Gastrocnemius medialis (tissue), 4 donors: ENCODE data around the gene PNMA8B. TPM values are rescaled to one million over a fixed set of nuclear protein-coding genes. Genes with fewer than 3 reads are reported as not detected.

ENCODE experiments used
- ATAC-seq, 2 donors: fragments of 150-250 bp; one replicate each; pipeline ENCODE4 v1.9.1; 2016
- DNase-seq, 2 donors: peaks; one replicate each; pipeline ENCODE4 v3.0.0-alpha.2; 2019
- H3K27ac ChIP-seq, 4 donors: fragments of 200-600 bp; sonication (generic); 1 replicate in 1 of 4; 2 replicates in 3 of 4; pipeline ENCODE4 v1.5.1; 2016 to 2018; ENCODE audit warnings: mild to moderate bottlenecking in 2 of 4, moderate library complexity in 1 of 4
- H3K27me3 ChIP-seq, 3 donors: fragments of 200-600 bp; sonication (generic) in 2 of 3; 1 replicate in 1 of 3; 2 replicates in 2 of 3; pipeline versions ENCODE4 v1.5.1 to v1.6.0; 2016 to 2019; ENCODE audit warnings: mild to moderate bottlenecking in 1 of 3, moderate library complexity in 1 of 3
- H3K36me3 ChIP-seq, 2 donors: fragments of 200-600 bp; sonication (generic) in 1 of 2; one replicate each; pipeline ENCODE4 v1.5.1; 2017 to 2018
- H3K4me1 ChIP-seq, 2 donors: fragments of 200-600 bp; sonication (generic) in 1 of 2; one replicate each; pipeline ENCODE4 v1.5.1; 2016 to 2017; ENCODE audit warnings: mild to moderate bottlenecking in 2 of 2
- H3K4me3 ChIP-seq, 4 donors: fragments of 200-600 bp; sonication (generic) in 3 of 4; 1 replicate in 1 of 4; 2 replicates in 3 of 4; pipeline ENCODE4 v1.5.1; 2016 to 2019; ENCODE audit warnings: mild to moderate bottlenecking in 2 of 4
- H3K9me3 ChIP-seq, 3 donors: fragments of 200-600 bp; sonication (generic) in 2 of 3; 1 replicate in 1 of 3; 2 replicates in 2 of 3; pipeline ENCODE4 v1.5.1; 2016 to 2019
- POLR2A ChIP-seq, 2 donors: fragments of 450-650 bp; IDR thresholded peaks; one replicate each; pipeline ENCODE4 v1.6.1; 2017; ENCODE audit warnings: antibody characterized with exemption in 2 of 2, mild to moderate bottlenecking in 2 of 2, moderate library complexity in 2 of 2
- in situ Hi-C, 4 donors: fragments of 200-750 bp; cut with MboI; loops; one replicate each; pipeline versions ENCODE4 v1.15.0 to v1.8.0; 2017; ENCODE audit warnings: low sequenced_read_pairs in 4 of 4
- intact Hi-C: fragments of 100-400 bp; cut with DNase I; formaldehyde crosslinking; loops from one replicate; pipeline ENCODE4 v1.15.1; 2023; ENCODE audit warnings: low total_unique reads
- total RNA-seq, 4 donors: library from RNA; depleted of rRNA; stranded (reverse); fragments of >200 nt; gene quantifications; one replicate each; pipeline versions ENCODE4 v1.1.0 to v1.2.3, GENCODE V29; 2016
- TF ChIP-seq, protein P1 (sequence below), 5 experiments: fragments of 450-650 bp in 3 of 5; fragments of 200-600 bp in 2 of 5; sonication (generic) in 2 of 5; IDR thresholded peaks in 4 of 5; conservative IDR thresholded peaks in 1 of 5; 1 replicate in 4 of 5; 2 replicates in 1 of 5; pipeline ENCODE4 v1.5.1; 2016 to 2019; ENCODE audit warnings: antibody characterized with exemption in 5 of 5, mild to moderate bottlenecking in 3 of 5, moderate library complexity in 3 of 5

PNMA8B gene, protein sequence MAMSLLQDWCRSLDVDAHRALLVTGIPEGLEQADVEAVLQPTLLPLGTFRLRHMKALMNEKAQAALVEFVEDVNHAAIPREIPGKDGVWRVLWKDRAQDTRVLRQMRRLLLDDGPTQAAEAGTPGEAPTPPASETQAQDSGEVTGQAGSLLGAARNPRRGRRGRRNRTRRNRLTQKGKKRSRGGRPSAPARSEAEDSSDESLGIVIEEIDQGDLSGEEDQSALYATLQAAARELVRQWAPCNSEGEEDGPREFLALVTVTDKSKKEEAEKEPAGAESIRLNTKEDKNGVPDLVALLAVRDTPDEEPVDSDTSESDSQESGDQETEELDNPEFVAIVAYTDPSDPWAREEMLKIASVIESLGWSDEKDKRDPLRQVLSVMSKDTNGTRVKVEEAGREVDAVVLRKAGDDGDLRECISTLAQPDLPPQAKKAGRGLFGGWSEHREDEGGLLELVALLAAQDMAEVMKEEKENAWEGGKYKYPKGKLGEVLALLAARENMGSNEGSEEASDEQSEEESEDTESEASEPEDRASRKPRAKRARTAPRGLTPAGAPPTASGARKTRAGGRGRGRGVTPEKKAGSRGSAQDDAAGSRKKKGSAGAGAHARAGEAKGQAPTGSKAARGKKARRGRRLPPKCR
- under 1 TPM; 0.07 to 0.18 (median 0.15) TPM for total RNA-seq

DNA sequence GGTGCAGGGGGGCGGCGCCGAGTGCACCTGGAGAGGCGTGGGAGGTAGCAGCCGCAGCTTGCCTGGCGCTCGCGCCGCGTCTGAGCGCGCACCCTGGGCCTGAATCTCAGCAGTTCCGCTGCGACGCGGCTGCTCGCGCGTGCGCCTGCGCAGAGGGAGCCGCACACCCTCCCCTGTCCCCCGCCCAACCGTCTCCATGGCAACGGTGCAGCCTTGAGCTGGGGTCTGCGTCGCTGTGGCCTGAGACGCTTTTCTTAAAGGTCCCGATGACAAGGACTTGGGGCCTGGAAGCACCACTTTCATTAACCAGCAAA, at the start of gene PNMA8B:
TSS of gene PNMA8B (minus strand) at position 82 of the 314 bp plus-strand sequence. CDS start 402 bp downstream, outside the sequence.
- in situ Hi-C loops, result loop anchor here in 1 of 4 donors (25.0 kb wide), 1 partner anchor 208 kb away; the partner anchor contains the start of gene HIF3A
- DNase-seq (no peak), ATAC-seq (no peak)
- intact Hi-C loops, result no loop called here
- Histone ChIP-seq H3K36me3 (no peaks in the 10 kb centered on the region), H3K4me1 (no peaks in the 10 kb centered on the region), H3K27ac (no peak within 1 kb of the TSS), H3K4me3 (peak within 1 kb of the TSS in 2 of 4 donors; percentile 20 to 24), H3K27me3 (peaks cover 19 to 29% (median 20%) of the 10 kb centered on the region in 3 donors), H3K9me3 (no peaks in the 10 kb centered on the region)
- no peak for TF ChIP-seq POLR2A (IDR thresholded peaks at IDR 0.05)
- TF ChIP-seq, protein P1, sequence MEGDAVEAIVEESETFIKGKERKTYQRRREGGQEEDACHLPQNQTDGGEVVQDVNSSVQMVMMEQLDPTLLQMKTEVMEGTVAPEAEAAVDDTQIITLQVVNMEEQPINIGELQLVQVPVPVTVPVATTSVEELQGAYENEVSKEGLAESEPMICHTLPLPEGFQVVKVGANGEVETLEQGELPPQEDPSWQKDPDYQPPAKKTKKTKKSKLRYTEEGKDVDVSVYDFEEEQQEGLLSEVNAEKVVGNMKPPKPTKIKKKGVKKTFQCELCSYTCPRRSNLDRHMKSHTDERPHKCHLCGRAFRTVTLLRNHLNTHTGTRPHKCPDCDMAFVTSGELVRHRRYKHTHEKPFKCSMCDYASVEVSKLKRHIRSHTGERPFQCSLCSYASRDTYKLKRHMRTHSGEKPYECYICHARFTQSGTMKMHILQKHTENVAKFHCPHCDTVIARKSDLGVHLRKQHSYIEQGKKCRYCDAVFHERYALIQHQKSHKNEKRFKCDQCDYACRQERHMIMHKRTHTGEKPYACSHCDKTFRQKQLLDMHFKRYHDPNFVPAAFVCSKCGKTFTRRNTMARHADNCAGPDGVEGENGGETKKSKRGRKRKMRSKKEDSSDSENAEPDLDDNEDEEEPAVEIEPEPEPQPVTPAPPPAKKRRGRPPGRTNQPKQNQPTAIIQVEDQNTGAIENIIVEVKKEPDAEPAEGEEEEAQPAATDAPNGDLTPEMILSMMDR (IDR thresholded peaks at IDR 0.05 in 4 of 5, conservative IDR thresholded peaks at IDR 0.05 in 1 of 5), result no peak

DNA sequence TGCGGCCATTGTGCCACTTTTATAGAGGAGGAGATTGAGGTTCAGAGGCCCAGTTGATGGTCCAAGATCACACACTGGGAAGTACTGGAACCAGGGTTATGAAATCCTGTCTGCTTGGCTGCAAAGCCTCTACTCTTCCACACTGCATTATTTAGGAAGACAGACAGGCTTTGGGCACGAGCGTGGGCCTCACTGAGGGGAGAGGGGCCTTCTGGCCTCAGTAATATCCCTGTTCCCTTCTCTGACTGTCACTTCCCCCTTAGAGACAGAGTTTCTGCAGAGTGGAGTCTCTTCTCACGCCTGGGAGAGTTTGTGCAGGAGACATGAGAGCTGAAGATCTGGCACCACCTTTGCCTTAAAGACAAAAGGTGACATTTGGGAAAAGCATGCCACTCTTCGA, 49.0 kb upstream of the PNMA8B start:
- H3K9me3 ChIP-seq, result no peaks in the 10 kb centered on the region
- no peak for TF ChIP-seq POLR2A (IDR thresholded peaks at IDR 0.05)
- TF ChIP-seq, protein P1 (IDR thresholded peaks at IDR 0.05 in 4 of 5, conservative IDR thresholded peaks at IDR 0.05 in 1 of 5), result no peak
- H3K27ac ChIP-seq, result no peak overlapping the region
- H3K36me3 ChIP-seq, result no peaks in the 10 kb centered on the region
- peaks cover 0 to 5% of the 10 kb centered on the region in 2 donors for H3K4me1 ChIP-seq
- H3K27me3 ChIP-seq, result no peaks in the 10 kb centered on the region
- no peak overlapping the region for H3K4me3 ChIP-seq
- in situ Hi-C loops, result no loop called here
- ATAC-seq, result no peak
- DNase-seq, result no peak
- intact Hi-C loops, result no loop called here

DNA sequence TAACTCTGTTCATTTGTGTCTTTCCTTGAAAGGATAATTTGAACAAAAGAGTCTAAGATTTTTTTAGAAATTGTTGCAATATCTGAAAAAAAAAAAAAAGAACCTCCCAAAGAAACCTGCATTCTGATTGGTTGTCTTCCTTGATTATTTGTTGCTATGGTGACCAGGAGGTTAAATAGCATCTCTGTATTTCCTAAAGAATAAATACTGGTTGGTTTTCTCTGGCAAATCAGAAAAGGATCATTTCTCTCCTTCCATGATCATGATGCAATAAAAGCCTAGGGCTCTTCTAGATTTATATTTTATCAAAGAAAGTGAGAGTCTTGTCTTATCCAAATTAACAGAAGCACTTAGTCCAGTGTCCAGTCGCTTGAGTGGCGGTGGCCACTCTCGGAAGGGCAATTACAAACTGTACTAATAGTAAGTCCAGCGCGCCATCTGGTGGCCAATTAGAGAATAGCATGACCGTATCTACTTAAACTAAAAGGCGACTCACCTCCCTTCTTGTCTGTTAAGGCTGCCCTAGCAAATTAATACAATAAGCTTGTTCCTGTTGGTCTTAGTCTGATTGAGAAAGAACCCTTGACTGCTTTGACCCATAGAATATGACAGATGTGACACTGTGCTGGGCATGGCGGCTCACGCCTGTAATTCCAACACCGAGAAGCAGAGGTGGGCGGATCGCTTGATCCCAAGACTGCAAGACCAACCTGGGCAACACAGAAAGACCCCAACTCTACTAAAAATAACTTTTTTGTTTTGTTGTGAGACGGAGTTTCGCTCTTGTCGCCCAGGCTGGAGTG, 47.0 kb upstream of the PNMA8B start:
- Histone ChIP-seq H3K9me3 (no peaks in the 10 kb centered on the region), H3K27ac (no peak overlapping the region), H3K4me3 (no peak overlapping the region), H3K27me3 (no peaks in the 10 kb centered on the region), H3K4me1 (peaks cover 0 to 5% of the 10 kb centered on the region in 2 donors), H3K36me3 (no peaks in the 10 kb centered on the region)
- DNase-seq (peak; percentile 76 to 87), ATAC-seq (peak; percentile 79 to 91)
- TF ChIP-seq, protein P1 (IDR thresholded peaks at IDR 0.05 in 4 of 5, conservative IDR thresholded peaks at IDR 0.05 in 1 of 5), result peak; percentile 89 to 91 (median 90)
- TF ChIP-seq POLR2A (IDR thresholded peaks at IDR 0.05), result no peak
- intact Hi-C loops (loop anchor here (1.0 kb wide), 1 partner anchor 12 kb away; no protein-coding TSS in a partner anchor), in situ Hi-C loops (no loop called here)

DNA sequence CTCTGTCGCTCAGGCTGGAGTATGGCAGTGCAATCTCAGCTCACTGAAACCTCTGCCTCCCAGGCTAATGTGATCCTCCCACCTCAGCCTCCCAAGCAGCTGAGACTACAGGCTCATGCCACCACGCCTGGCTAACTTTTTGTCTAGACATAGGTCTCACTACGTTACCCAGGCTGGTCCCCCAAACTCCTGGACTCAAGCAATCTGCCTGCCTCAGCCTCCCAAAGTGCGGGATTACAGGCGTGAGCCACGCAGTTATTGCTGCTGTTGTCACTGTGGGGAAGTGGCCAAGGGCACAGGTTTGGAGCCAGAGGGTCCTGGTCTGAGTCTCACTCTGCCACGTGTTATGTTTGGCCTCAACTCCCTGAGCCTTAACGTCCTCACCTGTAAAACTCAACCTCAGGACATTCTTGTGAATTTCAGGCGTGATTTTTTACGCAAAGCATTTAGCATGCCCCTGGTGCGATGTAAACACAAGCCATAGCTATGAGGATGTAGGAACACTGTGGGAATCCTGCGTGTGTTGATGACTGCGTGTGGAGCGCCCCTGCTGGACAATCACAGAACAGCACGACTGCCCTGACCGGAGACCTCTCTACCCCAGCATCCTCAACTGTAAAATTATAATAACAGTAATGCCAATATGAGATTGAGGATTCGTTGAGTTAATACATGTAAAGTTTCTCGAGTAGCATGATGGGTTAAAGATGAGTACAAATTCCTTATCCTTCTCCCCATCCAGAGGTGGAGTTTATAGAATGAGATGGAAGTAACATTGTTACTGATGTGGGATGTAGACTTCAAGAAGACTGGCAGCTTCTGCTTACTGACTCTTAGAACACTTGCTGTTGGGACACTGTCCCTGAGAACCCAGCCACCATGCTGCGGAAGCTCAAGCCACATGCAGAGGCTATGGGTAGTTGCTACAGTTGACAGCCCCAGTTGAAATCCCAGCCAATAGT, 41.8 kb upstream of the PNMA8B start:
- intact Hi-C loops, result no loop called here
- no peak for ATAC-seq

More for the DNA sequence above, 41.8 kb upstream of the PNMA8B start:
- TF ChIP-seq, protein P1 (IDR thresholded peaks at IDR 0.05 in 4 of 5, conservative IDR thresholded peaks at IDR 0.05 in 1 of 5), result peak; percentile 18 to 76 (median 54)
- no peak for TF ChIP-seq POLR2A (IDR thresholded peaks at IDR 0.05)
- no peak overlapping the region for H3K27ac ChIP-seq
- H3K4me1 ChIP-seq, result no peaks in the 10 kb centered on the region
- no peak for DNase-seq
- H3K4me3 ChIP-seq, result no peak overlapping the region
- in situ Hi-C loops, result loop anchor here in 1 of 4 donors (10.0 kb wide), 1 partner anchor 127 kb away; the partner anchor contains the start of gene DACT3
- H3K36me3 ChIP-seq, result no peaks in the 10 kb centered on the region
- no peaks in the 10 kb centered on the region for H3K9me3 ChIP-seq
- H3K27me3 ChIP-seq, result peaks cover 0 to 3% (median 0%) of the 10 kb centered on the region in 3 donors
